ENCODE data around the gene TSPAN1. TPM values are rescaled to one million over a fixed set of nuclear protein-coding genes. Genes with fewer than 3 reads are reported as not detected.

The TSPAN1 gene
- polyA plus RNA-seq, 3 donors, result not detected

GRCh38 chr1:46192171-46192570 is 17.3 kb downstream of the TSPAN1 start:
- H3K9ac ChIP-seq (ENCODE audit: insufficient read depth, low read length, poor library complexity, severe bottlenecking), result no peak overlapping the region
- H3K9me3 ChIP-seq (replicated peaks in 1 of 2; ENCODE audit: control insufficient read depth in 1 of 2, insufficient read depth in 1 of 2, low read length in 2 of 2), result no peaks in the 10 kb centered on the region
- peaks cover 9 to 12% of the 10 kb centered on the region in 2 donors for H3K4me1 ChIP-seq (ENCODE audit: control insufficient read depth in 1 of 2, insufficient read depth in 2 of 2, low read length in 2 of 2)
- H3K27me3 ChIP-seq (ENCODE audit: control insufficient read depth in 2 of 2, insufficient read depth in 2 of 2, low read length in 2 of 2), result no peaks in the 10 kb centered on the region
- Mint-ChIP-seq H3K27ac (no peak overlapping the region), H3K4me1 (peaks cover 20% of the 10 kb centered on the region), H3K36me3 (peaks cover 31 to 52% of the 10 kb centered on the region in 2 donors), H3K27me3 (ENCODE audit: low read depth in 3 of 3) (no peaks in the 10 kb centered on the region), H3K9me3 (peaks cover 0 to 2% (median 0%) of the 10 kb centered on the region in 7 donors), H3K4me3 (no peak overlapping the region)
- H3K36me3 ChIP-seq (replicated peaks in 1 of 2; ENCODE audit: control insufficient read depth in 1 of 2, insufficient read depth in 2 of 2, low read length in 2 of 2), result peaks cover 24 to 39% of the 10 kb centered on the region in 2 donors
- DNase-seq, result no peak
- intact Hi-C loops (cut with micrococcal nuclease), result no loop called here
- no peak overlapping the region for H3K27ac ChIP-seq (ENCODE audit: low read depth in 1 of 2, low read length in 2 of 2)
- no peaks in the 10 kb centered on the region for H4K20me1 ChIP-seq (ENCODE audit: insufficient read depth, low read length)
- no peaks in the 10 kb centered on the region for H3K79me2 ChIP-seq (ENCODE audit: insufficient read depth, low read length)
- no peak overlapping the region for H3K4me3 ChIP-seq (replicated peaks in 1 of 3; ENCODE audit: low read depth in 2 of 3, low read length in 3 of 3)
- H3K4me2 ChIP-seq (replicated peaks; ENCODE audit: extremely low read depth, low read length, poor library complexity, severe bottlenecking), result no peak overlapping the region
- TF ChIP-seq CTCF (IDR thresholded peaks at IDR 0.05), result no peak
- no peak overlapping the region for H2AFZ ChIP-seq (ENCODE audit: insufficient read depth, low read depth, low read length, poor library complexity, severe bottlenecking)
- WGBS (ENCODE audit: insufficient coverage), result 100% methylated on average over 4 of the region's 10 CpGs

- no peak overlapping the region for H3K9ac ChIP-seq (ENCODE audit: insufficient read depth, low read length, poor library complexity, severe bottlenecking)
- no peak for TF ChIP-seq CTCF (IDR thresholded peaks at IDR 0.05)
- H3K27me3 Mint-ChIP-seq (ENCODE audit: low read depth in 3 of 3), result no peaks in the 10 kb centered on the region
- no peaks in the 10 kb centered on the region for H4K20me1 ChIP-seq (ENCODE audit: insufficient read depth, low read length)
- H3K79me2 ChIP-seq (ENCODE audit: insufficient read depth, low read length), result no peaks in the 10 kb centered on the region
- peaks cover 29 to 47% of the 10 kb centered on the region in 2 donors for H3K36me3 Mint-ChIP-seq
- no peaks in the 10 kb centered on the region for H3K9me3 ChIP-seq (replicated peaks in 1 of 2; ENCODE audit: control insufficient read depth in 1 of 2, insufficient read depth in 1 of 2, low read length in 2 of 2)
- no peak overlapping the region for H3K27ac ChIP-seq (ENCODE audit: low read depth in 1 of 2, low read length in 2 of 2)
- peaks cover 0 to 2% (median 0%) of the 10 kb centered on the region in 7 donors for H3K9me3 Mint-ChIP-seq
- H3K36me3 ChIP-seq (replicated peaks in 1 of 2; ENCODE audit: control insufficient read depth in 1 of 2, insufficient read depth in 2 of 2, low read length in 2 of 2), result peaks cover 24 to 39% of the 10 kb centered on the region in 2 donors
- no peak overlapping the region for H3K4me2 ChIP-seq (replicated peaks; ENCODE audit: extremely low read depth, low read length, poor library complexity, severe bottlenecking)
- H3K27me3 ChIP-seq (ENCODE audit: control insufficient read depth in 2 of 2, insufficient read depth in 2 of 2, low read length in 2 of 2), result no peaks in the 10 kb centered on the region
- H3K4me1 ChIP-seq (ENCODE audit: control insufficient read depth in 1 of 2, insufficient read depth in 2 of 2, low read length in 2 of 2), result peaks cover 18 to 23% of the 10 kb centered on the region in 2 donors
- intact Hi-C loops (cut with micrococcal nuclease), result no loop called here
- H3K4me3 Mint-ChIP-seq, result no peak overlapping the region
- WGBS (ENCODE audit: insufficient coverage), result 95% methylated on average over 7 of the region's 7 CpGs
- H3K27ac Mint-ChIP-seq, result peak overlapping the region in 1 of 7 donors; percentile 37
- no peak for DNase-seq
- H3K4me1 Mint-ChIP-seq, result peaks cover 28% of the 10 kb centered on the region
- no peak overlapping the region for H2AFZ ChIP-seq (ENCODE audit: insufficient read depth, low read depth, low read length, poor library complexity, severe bottlenecking)
- no peak overlapping the region for H3K4me3 ChIP-seq (replicated peaks in 1 of 3; ENCODE audit: low read depth in 2 of 3, low read length in 3 of 3)
Observed at GRCh38 chr1:46193285-46193684, 18.4 kb downstream of the TSPAN1 start.

All from CD14-positive monocyte (primary cell).